Stimulated activated CD4-positive, alpha-beta T cell treated with anti-CD3 and anti-CD28 coated beads, Interleukin-2, amount 100 ng/mL, for 24 hours (primary cell): ENCODE data around the gene ING4.

ENCODE experiments used
- DNase-seq, 2 donors: peaks; one replicate each; pipeline ENCODE4 v3.0.0-alpha.2; 2020

The ING4 gene

DNA sequence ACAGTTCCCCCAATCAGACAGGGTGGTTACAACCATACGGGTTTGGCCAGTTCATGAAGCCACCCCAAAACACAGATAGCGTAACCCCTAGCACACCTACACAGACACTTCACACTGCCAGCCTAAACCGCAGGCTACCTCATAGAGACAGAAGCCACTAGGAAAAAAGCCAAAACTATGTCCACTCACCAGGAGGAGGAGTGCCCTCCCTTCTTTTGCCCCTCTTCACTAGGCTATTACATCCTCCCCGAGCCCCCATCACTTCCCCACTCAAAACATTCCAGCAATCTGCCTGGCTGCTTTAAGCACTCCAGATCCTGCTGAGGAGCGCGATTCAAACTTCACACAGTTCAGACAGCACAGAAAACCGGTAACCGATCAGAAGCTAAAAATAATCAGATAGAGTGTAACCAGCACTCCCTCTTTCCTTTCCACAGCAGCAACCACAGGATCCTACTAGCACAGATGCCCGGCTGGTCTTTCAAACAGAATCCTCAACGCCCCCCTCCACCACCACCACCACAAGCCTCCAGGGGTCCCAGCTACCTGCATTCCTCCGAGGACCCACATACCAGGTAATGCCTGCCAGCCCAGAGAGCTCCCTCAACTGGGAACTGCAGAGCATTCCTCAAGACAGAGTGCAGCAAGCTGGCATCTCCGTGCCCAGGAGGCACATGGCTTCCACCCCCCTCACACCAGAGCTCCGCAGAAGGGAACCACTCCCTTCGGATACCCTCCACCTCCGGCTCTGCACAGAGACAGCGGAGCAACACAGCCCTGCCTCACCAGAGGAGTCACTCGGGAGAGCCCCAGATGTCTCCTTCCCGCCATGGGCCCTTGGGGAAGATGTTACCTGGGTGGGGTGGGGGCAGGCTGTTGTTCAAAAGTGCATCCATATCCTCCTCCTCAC, 57.2 kb downstream of the ING4 start:
- peak in 1 of 2 donors; percentile 61 for DNase-seq

DNA sequence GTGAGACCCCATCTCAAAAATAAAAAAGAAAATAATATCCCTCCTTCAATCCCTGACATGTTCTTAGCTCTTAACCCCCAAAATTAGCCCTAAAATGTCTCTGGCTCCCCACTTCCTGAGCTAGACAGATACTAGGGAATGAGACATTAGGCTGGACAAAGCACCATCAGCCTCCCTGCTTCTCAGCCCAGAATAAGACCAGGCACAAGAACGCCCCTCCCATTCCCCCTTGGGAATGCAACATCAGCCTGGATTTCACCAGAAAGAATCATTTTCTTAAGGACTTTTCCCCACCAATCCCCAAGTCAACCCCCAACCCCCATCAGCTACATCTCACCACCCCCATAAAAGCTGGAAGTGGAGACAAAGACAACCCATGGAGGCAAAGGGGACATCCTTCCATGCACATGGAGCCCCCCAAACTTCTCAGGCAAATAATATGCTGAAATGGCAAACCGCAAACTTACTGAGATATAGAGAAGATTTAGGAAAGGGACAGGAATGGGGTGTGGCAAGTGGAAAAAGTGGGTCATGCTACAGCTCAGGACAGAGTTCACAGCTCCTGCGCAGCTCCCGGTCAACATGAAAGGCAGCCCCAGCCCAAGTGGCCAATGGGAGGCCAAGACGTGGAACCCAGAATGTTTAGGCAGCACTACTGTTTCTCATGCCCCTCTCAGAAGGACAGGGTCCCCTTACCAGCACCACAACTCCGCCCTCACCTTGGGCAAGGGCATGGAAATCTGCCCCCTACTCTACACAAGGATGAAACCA, 58.5 kb downstream of the ING4 start:
- DNase-seq: no peak

- no peak for DNase-seq
These were observed 59.8 kb downstream of the ING4 start for GRCh38 chr12:6603095-6603567.

GRCh38 chr12:6602526-6602925, 60.4 kb downstream of the ING4 start:
- no peak for DNase-seq
